Kasumi-1 (cell line): Measurements from ENCODE around the gene ASCC2.
"Not testable (repeated sequence)": the region's sequence is repeated elsewhere in the genome, so short reads cannot be mapped to it uniquely, and the experiment has no call there.

Experiments used
- DNase-seq, 2 experiments: peaks; one replicate each; lab custom pipeline; 2025; lab: John Stamatoyannopoulos, UW

Gene ASCC2

GRCh38 chr22:29855611-29856181, 17.6 kb upstream of the ASCC2 start:
- DNase-seq = no peak

- DNase-seq = no peak
Observed at GRCh38 chr22:29854432-29854831, 16.4 kb upstream of the ASCC2 start.

GRCh38 chr22:29848111-29848510, 10.0 kb upstream of the ASCC2 start:
- no peak for DNase-seq

- DNase-seq = no peak
Observed at GRCh38 chr22:29846290-29846689, 8.2 kb upstream of the ASCC2 start.

GRCh38 chr22:29842740-29843139, 4.7 kb upstream of the ASCC2 start:
- DNase-seq = no peak

GRCh38 chr22:29842172-29842571, 4.1 kb upstream of the ASCC2 start:
- DNase-seq = no peak

- DNase-seq = no peak
Observed at GRCh38 chr22:29840498-29840897, 2.4 kb upstream of the ASCC2 start.

GRCh38 chr22:29839039-29839438, 965 bp upstream of the ASCC2 start:
- no peak for DNase-seq

GRCh38 chr22:29838599-29838956, 504 bp upstream of the ASCC2 start:
- no peak for DNase-seq

- not testable (repeated sequence) for DNase-seq
Observed at GRCh38 chr22:29836791-29837370, 1.2 kb downstream of the ASCC2 start.

- DNase-seq = no peak
Observed at GRCh38 chr22:29834046-29834445, 4.0 kb downstream of the ASCC2 start.

GRCh38 chr22:29833392-29833965, 4.6 kb downstream of the ASCC2 start:
- no peak for DNase-seq

- no peak for DNase-seq
Observed at GRCh38 chr22:29831958-29832357, 6.1 kb downstream of the ASCC2 start.

- no peak for DNase-seq
Observed at GRCh38 chr22:29831186-29831921, 6.7 kb downstream of the ASCC2 start.

GRCh38 chr22:29830585-29830984, 7.5 kb downstream of the ASCC2 start:
- no peak for DNase-seq

- DNase-seq = not testable (repeated sequence)
Observed at GRCh38 chr22:29827726-29828125, 10.3 kb downstream of the ASCC2 start.

- DNase-seq = no peak
Observed at GRCh38 chr22:29827091-29827490, 11.0 kb downstream of the ASCC2 start.

- no peak for DNase-seq
Observed at GRCh38 chr22:29825578-29825977, 12.5 kb downstream of the ASCC2 start.

- no peak for DNase-seq
Observed at GRCh38 chr22:29824677-29825076, 13.4 kb downstream of the ASCC2 start.

GRCh38 chr22:29821291-29822016, 16.6 kb downstream of the ASCC2 start:
- DNase-seq = peak; percentile 97 to 99

GRCh38 chr22:29820961-29821290, 17.1 kb downstream of the ASCC2 start:
- DNase-seq = peak in 1 of 2 experiments; percentile 92

- DNase-seq = no peak
Observed at GRCh38 chr22:29819501-29819900, 18.6 kb downstream of the ASCC2 start.

GRCh38 chr22:29817724-29818123, 20.4 kb downstream of the ASCC2 start:
- no peak for DNase-seq
